ENCODE data around the gene UST.
A peak's percentile ranks its signal among the peaks of the same experiment; 100 is the strongest.
"Not testable (repeated sequence)": the region's sequence is repeated elsewhere in the genome, so short reads cannot be mapped to it uniquely, and the experiment has no call there.

UST gene

GRCh38 chr6:148878683-148879082, 131.9 kb downstream of the UST start:
- no peak overlapping the region for H2AFZ ChIP-seq (ENCODE audit: low read depth, low read length)
- H3K4me3 ChIP-seq (ENCODE audit: insufficient read depth in 1 of 2, low read depth in 1 of 2, low read length in 2 of 2): peak overlapping the region in 1 of 2 experiments; percentile 18
- H2BK12ac ChIP-seq (ENCODE audit: low read length in 2 of 2): no peak overlapping the region
- no peaks in the 10 kb centered on the region for H3K9me3 ChIP-seq (ENCODE audit: control insufficient read depth, low read length)
- no peak overlapping the region for H3K23ac ChIP-seq (ENCODE audit: low read length in 2 of 2)
- H3K36me3 ChIP-seq (ENCODE audit: control insufficient read depth in 1 of 2, insufficient read depth in 2 of 2, low read depth in 1 of 2, low read length in 2 of 2): no peaks in the 10 kb centered on the region
- WGBS: 98% methylated on average over 5 of the region's 5 CpGs
- no peaks in the 10 kb centered on the region for H3K27me3 ChIP-seq (ENCODE audit: control insufficient read depth in 1 of 2, insufficient read depth in 1 of 2, low read length in 2 of 2)
- no peaks in the 10 kb centered on the region for H3K4me1 ChIP-seq (ENCODE audit: control insufficient read depth, insufficient read depth, low read depth, low read length)
- no peak overlapping the region for H2BK120ac ChIP-seq (ENCODE audit: low read depth, low read length)
- H3K4me2 ChIP-seq (ENCODE audit: low read length, poor library complexity, severe bottlenecking): no peak overlapping the region
- H2AK5ac ChIP-seq (ENCODE audit: low read length, severe bottlenecking): no peak overlapping the region
- no peak overlapping the region for H3K9ac ChIP-seq (ENCODE audit: low read length)
- no peak overlapping the region for H4K91ac ChIP-seq (ENCODE audit: low read length)
- no peaks in the 10 kb centered on the region for H3K79me1 ChIP-seq (replicated peaks; ENCODE audit: low read length, poor library complexity, severe bottlenecking)
- H4K8ac ChIP-seq (ENCODE audit: low read length): no peak overlapping the region
- DNase-seq: no peak
- no peak overlapping the region for H3K27ac ChIP-seq (ENCODE audit: low read length, poor library complexity, severe bottlenecking)
- H3K4ac ChIP-seq (ENCODE audit: low read depth in 1 of 2, low read length in 2 of 2): no peak overlapping the region
- H2BK5ac ChIP-seq (ENCODE audit: low read depth, low read length, poor library complexity, severe bottlenecking): no peak overlapping the region
- no peak overlapping the region for H2BK15ac ChIP-seq (ENCODE audit: low read depth, poor library complexity, severe bottlenecking)
- no peak overlapping the region for H3K18ac ChIP-seq (ENCODE audit: low read depth in 1 of 2, low read length in 2 of 2)
- H3K14ac ChIP-seq (ENCODE audit: low read length in 2 of 2): no peak overlapping the region

DNA sequence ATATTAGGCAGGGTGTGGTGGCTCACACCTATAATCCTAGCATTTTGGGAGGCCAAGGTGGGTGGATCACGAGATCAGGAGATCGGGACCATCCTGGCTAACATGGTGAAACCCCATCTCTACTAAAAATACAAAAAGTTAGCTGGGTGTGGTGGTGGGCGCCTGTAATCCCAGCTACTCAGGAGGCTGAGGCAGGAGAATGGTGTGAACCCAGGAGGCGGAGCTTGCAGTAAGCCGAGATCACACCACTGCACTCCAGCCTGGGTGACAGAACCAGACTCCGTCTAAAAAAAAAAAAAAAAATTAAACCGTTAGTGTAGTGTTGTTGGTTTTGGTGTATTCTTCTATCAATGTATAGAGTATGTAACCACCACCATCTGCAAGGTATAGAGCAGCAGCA, 133.9 kb downstream of the UST start:
- not testable (repeated sequence) for H2BK12ac ChIP-seq (ENCODE audit: low read length in 2 of 2); H3K27ac ChIP-seq (ENCODE audit: low read length, poor library complexity, severe bottlenecking); H3K4me3 ChIP-seq (ENCODE audit: insufficient read depth in 1 of 2, low read depth in 1 of 2, low read length in 2 of 2); H4K8ac ChIP-seq (ENCODE audit: low read length); H3K4ac ChIP-seq (ENCODE audit: low read depth in 1 of 2, low read length in 2 of 2); H3K9ac ChIP-seq (ENCODE audit: low read length); H3K9me3 ChIP-seq (ENCODE audit: control insufficient read depth, low read length); H2AK5ac ChIP-seq (ENCODE audit: low read length, severe bottlenecking); H3K4me2 ChIP-seq (ENCODE audit: low read length, poor library complexity, severe bottlenecking); H2BK120ac ChIP-seq (ENCODE audit: low read depth, low read length); DNase-seq; H3K4me1 ChIP-seq (ENCODE audit: control insufficient read depth, insufficient read depth, low read depth, low read length); H3K79me1 ChIP-seq (replicated peaks; ENCODE audit: low read length, poor library complexity, severe bottlenecking); H2BK5ac ChIP-seq (ENCODE audit: low read depth, low read length, poor library complexity, severe bottlenecking); H3K23ac ChIP-seq (ENCODE audit: low read length in 2 of 2); H2BK15ac ChIP-seq (ENCODE audit: low read depth, poor library complexity, severe bottlenecking); H4K91ac ChIP-seq (ENCODE audit: low read length); H3K36me3 ChIP-seq (ENCODE audit: control insufficient read depth in 1 of 2, insufficient read depth in 2 of 2, low read depth in 1 of 2, low read length in 2 of 2); H3K14ac ChIP-seq (ENCODE audit: low read length in 2 of 2); H3K27me3 ChIP-seq (ENCODE audit: control insufficient read depth in 1 of 2, insufficient read depth in 1 of 2, low read length in 2 of 2); H3K18ac ChIP-seq (ENCODE audit: low read depth in 1 of 2, low read length in 2 of 2); H2AFZ ChIP-seq (ENCODE audit: low read depth, low read length)
- WGBS: 96% methylated on average over 5 of the region's 7 CpGs

GRCh38 chr6:148881593-148882311, 134.9 kb downstream of the UST start:
- peaks cover 3% of the 10 kb centered on the region for H3K4me1 ChIP-seq (ENCODE audit: control insufficient read depth, insufficient read depth, low read depth, low read length)
- 78% methylated on average over 9 of the region's 9 CpGs for WGBS
- H3K36me3 ChIP-seq (ENCODE audit: control insufficient read depth in 1 of 2, insufficient read depth in 2 of 2, low read depth in 1 of 2, low read length in 2 of 2): no peaks in the 10 kb centered on the region
- H2AFZ ChIP-seq (ENCODE audit: low read depth, low read length): no peak overlapping the region
- no peak overlapping the region for H3K4ac ChIP-seq (ENCODE audit: low read depth in 1 of 2, low read length in 2 of 2)
- no peak overlapping the region for H2BK120ac ChIP-seq (ENCODE audit: low read depth, low read length)
- H3K23ac ChIP-seq (ENCODE audit: low read length in 2 of 2): no peak overlapping the region
- no peaks in the 10 kb centered on the region for H3K27me3 ChIP-seq (ENCODE audit: control insufficient read depth in 1 of 2, insufficient read depth in 1 of 2, low read length in 2 of 2)
- no peak overlapping the region for H2BK12ac ChIP-seq (ENCODE audit: low read length in 2 of 2)
- no peak overlapping the region for H4K8ac ChIP-seq (ENCODE audit: low read length)
- no peak overlapping the region for H3K18ac ChIP-seq (ENCODE audit: low read depth in 1 of 2, low read length in 2 of 2)
- no peak overlapping the region for H3K14ac ChIP-seq (ENCODE audit: low read length in 2 of 2)
- no peak for DNase-seq
- peaks cover 1% of the 10 kb centered on the region for H3K79me1 ChIP-seq (replicated peaks; ENCODE audit: low read length, poor library complexity, severe bottlenecking)
- H2BK15ac ChIP-seq (ENCODE audit: low read depth, poor library complexity, severe bottlenecking): no peak overlapping the region
- no peaks in the 10 kb centered on the region for H3K9me3 ChIP-seq (ENCODE audit: control insufficient read depth, low read length)
- H4K91ac ChIP-seq (ENCODE audit: low read length): no peak overlapping the region
- H3K27ac ChIP-seq (ENCODE audit: low read length, poor library complexity, severe bottlenecking): no peak overlapping the region
- H2BK5ac ChIP-seq (ENCODE audit: low read depth, low read length, poor library complexity, severe bottlenecking): no peak overlapping the region
- H3K4me3 ChIP-seq (ENCODE audit: insufficient read depth in 1 of 2, low read depth in 1 of 2, low read length in 2 of 2): no peak overlapping the region
- no peak overlapping the region for H3K4me2 ChIP-seq (ENCODE audit: low read length, poor library complexity, severe bottlenecking)
- H3K9ac ChIP-seq (ENCODE audit: low read length): no peak overlapping the region
- H2AK5ac ChIP-seq (ENCODE audit: low read length, severe bottlenecking): no peak overlapping the region

DNA sequence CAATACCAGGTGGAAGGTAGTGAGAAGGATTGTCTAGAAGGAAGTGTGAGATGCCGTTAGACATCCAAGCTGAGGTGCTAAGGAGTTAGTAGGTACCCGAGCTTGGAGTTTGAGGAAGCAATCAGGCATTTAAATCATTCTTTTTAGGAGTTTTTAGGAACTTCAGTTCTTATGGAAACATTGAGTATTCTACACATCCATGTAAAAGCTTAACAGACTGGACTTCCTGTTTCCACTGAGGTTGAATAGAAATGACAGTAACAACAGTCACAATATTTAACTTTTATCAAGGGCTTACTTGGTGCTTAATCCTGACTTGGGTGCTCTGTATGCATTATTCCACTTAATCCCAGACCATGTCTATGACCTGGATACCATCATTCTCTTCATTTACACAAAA, 136.4 kb downstream of the UST start:
- Histone ChIP-seq H3K27ac (ENCODE audit: low read length, poor library complexity, severe bottlenecking) (no peak overlapping the region), H3K23ac (ENCODE audit: low read length in 2 of 2) (no peak overlapping the region), H3K14ac (ENCODE audit: low read length in 2 of 2) (no peak overlapping the region), H2BK120ac (ENCODE audit: low read depth, low read length) (no peak overlapping the region), H2AFZ (ENCODE audit: low read depth, low read length) (no peak overlapping the region), H3K27me3 (ENCODE audit: control insufficient read depth in 1 of 2, insufficient read depth in 1 of 2, low read length in 2 of 2) (no peaks in the 10 kb centered on the region), H4K8ac (ENCODE audit: low read length) (no peak overlapping the region), H3K18ac (ENCODE audit: low read depth in 1 of 2, low read length in 2 of 2) (peak overlapping the region in 1 of 2 experiments; percentile 56), H3K4ac (ENCODE audit: low read depth in 1 of 2, low read length in 2 of 2) (no peak overlapping the region), H3K4me2 (ENCODE audit: low read length, poor library complexity, severe bottlenecking) (no peak overlapping the region), H3K4me1 (ENCODE audit: control insufficient read depth, insufficient read depth, low read depth, low read length) (peaks cover 3% of the 10 kb centered on the region), H3K36me3 (ENCODE audit: control insufficient read depth in 1 of 2, insufficient read depth in 2 of 2, low read depth in 1 of 2, low read length in 2 of 2) (no peaks in the 10 kb centered on the region), H2BK5ac (ENCODE audit: low read depth, low read length, poor library complexity, severe bottlenecking) (no peak overlapping the region), H3K79me1 (replicated peaks; ENCODE audit: low read length, poor library complexity, severe bottlenecking) (peaks cover 1% of the 10 kb centered on the region), H3K4me3 (ENCODE audit: insufficient read depth in 1 of 2, low read depth in 1 of 2, low read length in 2 of 2) (no peak overlapping the region), H2AK5ac (ENCODE audit: low read length, severe bottlenecking) (no peak overlapping the region), H2BK15ac (ENCODE audit: low read depth, poor library complexity, severe bottlenecking) (no peak overlapping the region), H3K9ac (ENCODE audit: low read length) (no peak overlapping the region), H3K9me3 (ENCODE audit: control insufficient read depth, low read length) (no peaks in the 10 kb centered on the region), H2BK12ac (ENCODE audit: low read length in 2 of 2) (no peak overlapping the region), H4K91ac (ENCODE audit: low read length) (no peak overlapping the region)
- WGBS: 92% methylated on average over 1 of the region's 2 CpGs
- no peak for DNase-seq

Data from mesenchymal stem cell (in vitro differentiated cells and primary cell).